Measurements from ENCODE around the gene PACS2. TPM values are rescaled to one million over a fixed set of nuclear protein-coding genes. Genes with fewer than 3 reads are reported as not detected.

PACS2 gene
- total RNA-seq, 3 donors from 2014 or later: 46.0 to 70.9 (median 67.8) TPM

- peak overlapping the region; percentile 29 to 58 for H3K27ac ChIP-seq
Measured at GRCh38 chr14:105430565-105430964, 116.0 kb downstream of the PACS2 start.

GRCh38 chr14:105431256-105431655, 116.7 kb downstream of the PACS2 start:
- TF ChIP-seq POLR2A (IDR thresholded peaks at IDR 0.05): no peak
- no peak for TF ChIP-seq POLR2AphosphoS5 (IDR thresholded peaks at IDR 0.05)
- TF ChIP-seq CTCF (IDR thresholded peaks at IDR 0.05): no peak
- H3K36me3 ChIP-seq: no peaks in the 10 kb centered on the region
- no peak for DNase-seq (ENCODE audit: low spot score in 2 of 2)
- no peaks in the 10 kb centered on the region for H3K27me3 ChIP-seq
- H3K4me3 ChIP-seq: no peak overlapping the region
- H3K27ac ChIP-seq: peak overlapping the region; percentile 29 to 58
- intact Hi-C loops (cut with DNase I; ENCODE audit: low total_unique reads): no loop called here
- H3K9me3 ChIP-seq: peaks cover 0 to 5% of the 10 kb centered on the region in 2 donors
- peaks cover 0 to 3% of the 10 kb centered on the region in 2 donors for H3K4me1 ChIP-seq

More at GRCh38 chr14:105430565-105430964, 116.0 kb downstream of the PACS2 start:
- no peaks in the 10 kb centered on the region for H3K27me3 ChIP-seq
- peaks cover 0 to 3% of the 10 kb centered on the region in 2 donors for H3K4me1 ChIP-seq
- no peaks in the 10 kb centered on the region for H3K36me3 ChIP-seq
- H3K4me3 ChIP-seq: no peak overlapping the region
- H3K9me3 ChIP-seq: peaks cover 0 to 5% of the 10 kb centered on the region in 2 donors
- intact Hi-C loops (cut with DNase I; ENCODE audit: low total_unique reads): no loop called here
- TF ChIP-seq POLR2A (IDR thresholded peaks at IDR 0.05) (no peak), POLR2AphosphoS5 (IDR thresholded peaks at IDR 0.05) (no peak), CTCF (IDR thresholded peaks at IDR 0.05) (no peak)
- DNase-seq (ENCODE audit: low spot score in 2 of 2): no peak

GRCh38 chr14:105432657-105433056, 118.1 kb downstream of the PACS2 start:
- Histone ChIP-seq H3K27ac (no peak overlapping the region), H3K4me3 (no peak overlapping the region), H3K27me3 (no peaks in the 10 kb centered on the region), H3K4me1 (peaks cover 0 to 3% of the 10 kb centered on the region in 2 donors), H3K9me3 (no peaks in the 10 kb centered on the region), H3K36me3 (no peaks in the 10 kb centered on the region)
- DNase-seq (ENCODE audit: low spot score in 2 of 2): no peak
- no peak for TF ChIP-seq CTCF (IDR thresholded peaks at IDR 0.05)
- TF ChIP-seq POLR2AphosphoS5 (IDR thresholded peaks at IDR 0.05): no peak
- no peak for TF ChIP-seq POLR2A (IDR thresholded peaks at IDR 0.05)
- intact Hi-C loops (cut with DNase I; ENCODE audit: low total_unique reads): no loop called here

- Histone ChIP-seq H3K27me3 (no peaks in the 10 kb centered on the region), H3K36me3 (no peaks in the 10 kb centered on the region), H3K27ac (no peak overlapping the region), H3K4me1 (peaks cover 0 to 3% of the 10 kb centered on the region in 2 donors), H3K9me3 (no peaks in the 10 kb centered on the region), H3K4me3 (no peak overlapping the region)
- intact Hi-C loops (cut with DNase I; ENCODE audit: low total_unique reads): no loop called here
- DNase-seq (ENCODE audit: low spot score in 2 of 2): no peak
- no peak for TF ChIP-seq CTCF (IDR thresholded peaks at IDR 0.05)
- no peak for TF ChIP-seq POLR2AphosphoS5 (IDR thresholded peaks at IDR 0.05)
Measured at GRCh38 chr14:105433161-105433605, 118.6 kb downstream of the PACS2 start.

DNA sequence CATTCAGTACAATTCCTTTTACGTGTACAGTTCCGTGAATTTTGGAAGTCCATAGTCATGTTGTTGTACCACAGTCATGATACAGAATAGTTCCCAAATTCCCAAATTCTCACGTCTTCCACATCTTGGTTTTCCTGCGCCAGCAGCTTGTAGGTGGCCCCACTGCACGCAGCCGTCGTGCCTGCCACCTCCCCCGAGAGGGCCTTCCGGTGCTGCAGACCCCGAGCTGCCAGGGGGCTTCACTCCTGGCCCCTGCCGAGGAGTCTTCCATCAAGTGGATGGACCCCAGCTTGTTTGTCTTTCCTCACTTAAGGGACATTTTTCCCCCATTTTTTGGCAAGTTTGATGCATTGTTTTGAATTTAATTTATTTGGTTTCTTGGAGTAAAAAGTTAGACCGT, 121.9 kb downstream of the PACS2 start:
- Histone ChIP-seq H3K36me3 (no peaks in the 10 kb centered on the region), H3K27me3 (no peaks in the 10 kb centered on the region), H3K4me1 (no peaks in the 10 kb centered on the region), H3K27ac (no peak overlapping the region), H3K4me3 (no peak overlapping the region), H3K9me3 (no peaks in the 10 kb centered on the region)
- no peak for DNase-seq (ENCODE audit: low spot score in 2 of 2)
- TF ChIP-seq POLR2A (IDR thresholded peaks at IDR 0.05) (no peak), POLR2AphosphoS5 (IDR thresholded peaks at IDR 0.05) (no peak), CTCF (IDR thresholded peaks at IDR 0.05) (no peak)
- intact Hi-C loops (cut with DNase I; ENCODE audit: low total_unique reads): no loop called here

Measured in breast epithelium (tissue), 4 donors.